MCF 10A (cell line): ENCODE measurements around the gene CEACAM5. TPM values are rescaled to one million over a fixed set of nuclear protein-coding genes. Genes with fewer than 3 reads are reported as not detected.

ENCODE experiments used
- BruUV-seq: library from RNA; stranded (reverse); fragments of 400-500 nt; replicated peaks from 2 replicates; lab custom pipeline; 2021; lab: Mats Ljungman, UMichigan
- CTCF ChIA-PET: fragments of 300-600 bp; sonication (Branson Sonifier 250); formaldehyde crosslinking; extraction: SDS; loops from one replicate; lab custom pipeline; 2021; ENCODE audit warnings: antibody characterized with exemption, inconsistent platforms; lab: Yijun Ruan, JAX
- POLR2A ChIA-PET: fragments of 300-600, 350-650 bp; sonication (Branson Sonifier 250); formaldehyde crosslinking; extraction: SDS; loops from one replicate; lab custom pipeline; 2020; ENCODE audit warnings: antibody characterized with exemption, inconsistent platforms; lab: Yijun Ruan, JAX
- DNase-seq: peaks from one replicate; pipeline ENCODE4 v3.0.0-alpha.2; 2018; ENCODE audit not compliant: unreplicated experiment
- H3K27ac Mint-ChIP-seq: one replicate; pipeline ENCODE4 v1.8.0; 2022; ENCODE audit warnings: mild to moderate bottlenecking, low read depth, mixed read lengths; ENCODE audit not compliant: unreplicated experiment
- H3K27me3 Mint-ChIP-seq: one replicate; pipeline ENCODE4 v1.8.0; 2022; ENCODE audit warnings: mixed read lengths; ENCODE audit not compliant: insufficient read depth, unreplicated experiment
- H3K36me3 Mint-ChIP-seq: one replicate; pipeline ENCODE4 v1.8.0; 2022; ENCODE audit warnings: mild to moderate bottlenecking, moderate library complexity, mixed read lengths; ENCODE audit not compliant: insufficient read depth, unreplicated experiment
- H3K4me1 Mint-ChIP-seq: one replicate; pipeline ENCODE4 v1.8.0; 2022; ENCODE audit warnings: mixed read lengths; ENCODE audit not compliant: insufficient read depth, unreplicated experiment
- H3K4me3 Mint-ChIP-seq: one replicate; pipeline ENCODE4 v1.8.0; 2022; ENCODE audit warnings: mild to moderate bottlenecking, moderate library complexity, mixed read lengths; ENCODE audit not compliant: unreplicated experiment
- H3K9me3 Mint-ChIP-seq: one replicate; pipeline ENCODE4 v1.8.0; 2022; ENCODE audit warnings: mixed read lengths; ENCODE audit not compliant: unreplicated experiment
- intact Hi-C: fragments of 100-400 bp; cut with micrococcal nuclease; formaldehyde crosslinking; loops from 2 replicates; pipeline ENCODE4 v1.14.1; 2022
- total RNA-seq: library from RNA; stranded (reverse); gene quantifications from 2 replicates; pipeline ENCODE4 v1.2.3, GENCODE V29; 2022
- TF ChIP-seq, protein P1 (sequence below): fragments of 200-600 bp; IDR thresholded peaks from one replicate; pipeline ENCODE4 v1.8.0; 2022; ENCODE audit warnings: antibody characterized with exemption, mild to moderate bottlenecking; ENCODE audit not compliant: unreplicated experiment

The CEACAM5 gene
- total RNA-seq, 1 experiment from 2014 or later = not detected

DNA sequence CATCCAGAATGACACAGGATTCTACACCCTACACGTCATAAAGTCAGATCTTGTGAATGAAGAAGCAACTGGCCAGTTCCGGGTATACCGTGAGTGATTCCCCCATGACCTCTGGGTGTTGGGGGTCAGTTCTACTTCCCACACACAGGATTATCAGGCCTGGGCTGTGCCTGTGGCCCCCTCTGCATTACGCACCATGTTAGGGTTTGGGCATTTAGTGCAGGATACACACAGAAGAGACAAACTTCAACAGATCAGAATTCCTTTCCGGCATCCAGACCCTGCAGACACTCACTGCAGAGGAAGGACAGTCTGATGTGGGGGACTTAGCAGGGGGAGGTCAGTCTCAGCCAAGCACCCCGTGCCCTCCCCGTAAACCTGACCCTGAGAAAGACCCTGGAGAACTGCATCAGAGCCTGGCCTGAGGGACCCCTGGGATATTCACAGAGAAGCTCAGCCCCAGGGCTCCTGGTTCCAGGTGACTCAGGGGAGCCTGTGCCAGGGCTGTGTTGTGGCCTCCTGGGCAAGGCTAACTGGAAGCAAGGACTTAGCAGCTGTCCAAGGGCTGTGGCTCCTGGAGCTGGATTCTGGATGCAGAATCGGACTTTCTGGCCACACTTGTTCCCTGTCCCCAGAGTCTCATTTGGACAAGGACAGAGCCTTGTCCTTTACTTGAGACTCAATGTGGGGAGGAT lies 1.7 kb downstream of the CEACAM5 start:
- Mint-ChIP-seq H3K27ac (no peak overlapping the region), H3K4me1 (no peaks in the 10 kb centered on the region), H3K36me3 (no peaks in the 10 kb centered on the region), H3K4me3 (no peak overlapping the region), H3K9me3 (no peaks in the 10 kb centered on the region), H3K27me3 (peaks cover 98% of the 10 kb centered on the region)
- ChIA-PET CTCF (interaction anchor here (1.2 kb wide), 1 partner anchor 43 kb away, joined by 4 read pairs; no protein-coding TSS in a partner anchor), POLR2A (no interaction called here)
- intact Hi-C loops = no loop called here
- no TSS peak for BruUV-seq
- no peak for DNase-seq
- TF ChIP-seq, protein P1, sequence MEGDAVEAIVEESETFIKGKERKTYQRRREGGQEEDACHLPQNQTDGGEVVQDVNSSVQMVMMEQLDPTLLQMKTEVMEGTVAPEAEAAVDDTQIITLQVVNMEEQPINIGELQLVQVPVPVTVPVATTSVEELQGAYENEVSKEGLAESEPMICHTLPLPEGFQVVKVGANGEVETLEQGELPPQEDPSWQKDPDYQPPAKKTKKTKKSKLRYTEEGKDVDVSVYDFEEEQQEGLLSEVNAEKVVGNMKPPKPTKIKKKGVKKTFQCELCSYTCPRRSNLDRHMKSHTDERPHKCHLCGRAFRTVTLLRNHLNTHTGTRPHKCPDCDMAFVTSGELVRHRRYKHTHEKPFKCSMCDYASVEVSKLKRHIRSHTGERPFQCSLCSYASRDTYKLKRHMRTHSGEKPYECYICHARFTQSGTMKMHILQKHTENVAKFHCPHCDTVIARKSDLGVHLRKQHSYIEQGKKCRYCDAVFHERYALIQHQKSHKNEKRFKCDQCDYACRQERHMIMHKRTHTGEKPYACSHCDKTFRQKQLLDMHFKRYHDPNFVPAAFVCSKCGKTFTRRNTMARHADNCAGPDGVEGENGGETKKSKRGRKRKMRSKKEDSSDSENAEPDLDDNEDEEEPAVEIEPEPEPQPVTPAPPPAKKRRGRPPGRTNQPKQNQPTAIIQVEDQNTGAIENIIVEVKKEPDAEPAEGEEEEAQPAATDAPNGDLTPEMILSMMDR = no peak

DNA sequence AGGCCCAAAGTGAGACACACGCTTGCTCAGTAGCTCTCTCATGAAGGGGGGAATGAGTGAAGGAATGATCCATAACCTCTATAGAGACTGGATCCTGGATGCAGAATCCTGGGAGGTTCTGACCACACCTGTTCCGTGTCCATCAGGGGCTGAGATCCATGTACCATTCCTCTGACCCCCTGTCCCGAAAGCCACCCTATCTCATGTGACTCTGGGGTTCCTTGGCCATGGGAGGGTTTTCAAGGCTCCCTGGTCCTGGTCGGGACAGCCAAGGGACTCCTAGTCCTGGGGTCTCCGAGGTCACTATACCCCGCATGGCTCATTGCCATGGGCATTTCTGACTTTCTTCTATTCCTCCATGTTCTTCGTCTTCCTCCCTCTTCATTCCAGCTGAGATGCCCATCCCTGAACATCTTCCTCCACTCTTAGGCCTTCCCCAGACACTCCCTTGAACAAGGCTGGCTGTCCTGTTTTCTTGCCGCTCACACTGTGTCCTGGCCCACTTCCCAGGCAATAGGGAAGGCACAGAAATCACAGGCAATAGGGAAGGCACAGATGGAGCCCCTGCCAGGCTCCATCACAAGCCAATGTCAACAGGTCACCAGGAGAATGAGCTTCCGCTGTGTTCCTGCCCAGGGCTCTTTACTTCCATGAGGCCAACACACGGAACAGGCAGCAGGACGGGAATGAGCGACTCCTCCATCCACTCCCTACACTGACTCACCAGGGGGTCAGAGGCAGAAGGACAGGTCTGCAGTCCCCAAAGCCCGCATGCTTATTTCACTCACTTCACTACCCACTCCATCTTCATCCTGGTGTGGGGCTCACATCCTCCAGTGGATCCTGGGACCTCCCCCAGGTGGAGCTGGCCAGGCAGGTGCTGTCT lies 3.2 kb downstream of the CEACAM5 start:
- CTCF ChIA-PET = interaction anchor here (1.2 kb wide), 1 partner anchor 42 kb away, joined by 4 read pairs; no protein-coding TSS in a partner anchor

DNA sequence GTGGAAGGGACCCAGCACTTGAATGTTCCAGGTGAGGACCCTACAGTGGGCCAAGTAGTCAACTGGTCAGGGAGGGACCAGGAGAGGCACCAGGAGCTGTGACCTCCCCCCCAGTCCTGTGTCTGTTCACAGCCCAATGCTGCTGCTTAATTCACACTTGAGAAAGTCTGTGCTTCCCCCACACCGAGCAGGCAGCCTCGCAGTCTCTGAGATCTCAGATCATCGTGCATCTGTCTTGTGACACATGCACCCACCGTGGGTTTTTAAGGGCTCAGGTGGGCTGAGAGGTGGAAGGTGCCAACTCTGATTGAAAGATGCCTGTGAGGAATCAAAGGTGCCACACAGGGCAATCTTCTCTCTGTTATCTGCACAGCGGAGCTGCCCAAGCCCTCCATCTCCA lies 6.2 kb downstream of the CEACAM5 start:
- DNase-seq = no peak
- TF ChIP-seq, protein P1 = no peak
- intact Hi-C loops = no loop called here
- Mint-ChIP-seq H3K27me3 (peaks cover 92% of the 10 kb centered on the region), H3K9me3 (no peaks in the 10 kb centered on the region), H3K36me3 (no peaks in the 10 kb centered on the region), H3K27ac (no peak overlapping the region), H3K4me1 (no peaks in the 10 kb centered on the region), H3K4me3 (no peak overlapping the region)
- ChIA-PET POLR2A (no interaction called here), CTCF (interaction anchor here (2.2 kb wide), 1 partner anchor 73 kb away, joined by 8 read pairs; no protein-coding TSS in a partner anchor)
- BruUV-seq = no TSS peak

More for the DNA sequence above, 3.2 kb downstream of the CEACAM5 start:
- no TSS peak for BruUV-seq
- no peak overlapping the region for H3K4me3 Mint-ChIP-seq
- no peaks in the 10 kb centered on the region for H3K36me3 Mint-ChIP-seq
- peaks cover 98% of the 10 kb centered on the region for H3K27me3 Mint-ChIP-seq
- DNase-seq = no peak
- POLR2A ChIA-PET = no interaction called here
- H3K9me3 Mint-ChIP-seq = no peaks in the 10 kb centered on the region
- TF ChIP-seq, protein P1 = no peak
- no peak overlapping the region for H3K27ac Mint-ChIP-seq
- intact Hi-C loops = no loop called here
- H3K4me1 Mint-ChIP-seq = no peaks in the 10 kb centered on the region

DNA sequence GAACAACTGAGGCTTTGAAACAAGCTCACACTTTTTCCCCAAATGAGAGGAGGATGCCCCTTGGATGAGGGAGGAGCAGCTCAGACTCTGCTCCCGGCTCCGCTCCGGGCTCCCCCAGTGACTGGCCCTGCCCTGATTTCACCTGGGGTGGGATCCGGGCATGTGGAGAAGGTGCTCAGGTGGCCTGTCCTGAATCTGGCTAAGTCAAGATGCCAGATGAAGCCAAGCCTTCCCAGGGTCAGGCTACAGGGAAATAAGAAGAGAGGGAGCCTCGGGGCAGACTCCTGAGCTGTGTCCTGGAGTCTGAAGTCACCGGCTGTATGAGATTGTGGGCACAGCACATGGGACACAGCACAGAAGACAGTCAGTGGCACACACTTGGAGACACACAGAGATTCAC lies 10.3 kb downstream of the CEACAM5 start:
- Mint-ChIP-seq H3K27ac (no peak overlapping the region), H3K36me3 (no peaks in the 10 kb centered on the region), H3K9me3 (no peaks in the 10 kb centered on the region), H3K4me1 (no peaks in the 10 kb centered on the region), H3K27me3 (peaks cover 85% of the 10 kb centered on the region), H3K4me3 (no peak overlapping the region)
- TF ChIP-seq, protein P1 = no peak
- no peak for DNase-seq
- BruUV-seq = no TSS peak
- ChIA-PET CTCF (interaction anchor here (1.3 kb wide), 1 partner anchor 77 kb away, joined by 3 read pairs; no protein-coding TSS in a partner anchor), POLR2A (no interaction called here)
- intact Hi-C loops = no loop called here
